Vagina (tissue), 2 donors: ENCODE data around the gene CDC16. TPM values are rescaled to one million over a fixed set of nuclear protein-coding genes. Genes with fewer than 3 reads are reported as not detected.

Source experiments
- DNase-seq, 2 donors: peaks; one replicate each; pipeline ENCODE4 v3.0.0-alpha.2; 2017; ENCODE audit errors: extremely low spot score in 2 of 2
- H3K27ac ChIP-seq: fragments of 200-600 bp; sonication (generic); one replicate; pipeline ENCODE4 v1.5.1; 2019
- H3K27me3 ChIP-seq: fragments of 200-600 bp; sonication (generic); one replicate; pipeline ENCODE4 v1.5.1; 2019
- H3K36me3 ChIP-seq, 2 donors: fragments of 200-600 bp; sonication (generic); one replicate each; pipeline ENCODE4 v1.5.1; 2017 to 2019
- H3K4me1 ChIP-seq: fragments of 200-600 bp; sonication (generic); one replicate; pipeline ENCODE4 v1.5.1; 2019
- H3K4me3 ChIP-seq, 2 donors: fragments of 200-600 bp; sonication (generic); 1 replicate in 1 of 2; 2 replicates in 1 of 2; pipeline ENCODE4 v1.5.1; 2016 to 2019
- H3K9me3 ChIP-seq: fragments of 200-600 bp; sonication (generic); one replicate; pipeline ENCODE4 v1.5.1; 2019
- POLR2A ChIP-seq, 2 donors: fragments of 450-650 bp; IDR thresholded peaks; one replicate each; pipeline ENCODE4 v1.6.1; 2017; ENCODE audit warnings: antibody characterized with exemption in 2 of 2, mild to moderate bottlenecking in 2 of 2, moderate library complexity in 2 of 2
- POLR2AphosphoS5 ChIP-seq, 2 donors: sonication (generic); formaldehyde crosslinking; IDR thresholded peaks; one replicate each; pipeline ENCODE4 v1.9.0; 2017; ENCODE audit warnings: antibody characterized with exemption in 2 of 2, mild to moderate bottlenecking in 2 of 2, low read depth in 1 of 2; ENCODE audit not compliant: insufficient read depth in 1 of 2
- intact Hi-C: fragments of 100-400 bp; cut with DNase I; formaldehyde crosslinking; loops from one replicate; pipeline ENCODE4 v1.15.1; 2023
- total RNA-seq: library from RNA; depleted of rRNA; stranded (reverse); fragments of >200 nt; gene quantifications from one replicate; pipeline ENCODE4 v1.2.3, GENCODE V29; 2016
- TF ChIP-seq, protein P1 (sequence below), 3 experiments: fragments of 450-650 bp in 2 of 3; fragments of 200-600 bp in 1 of 3; sonication (generic) in 1 of 3; IDR thresholded peaks; one replicate each; pipeline ENCODE4 v1.5.1; 2017 to 2019; ENCODE audit warnings: antibody characterized with exemption in 3 of 3, mild to moderate bottlenecking in 2 of 3, moderate library complexity in 2 of 3

CDC16 gene
- total RNA-seq, 1 donor from 2014 or later = 60.9 TPM

DNA sequence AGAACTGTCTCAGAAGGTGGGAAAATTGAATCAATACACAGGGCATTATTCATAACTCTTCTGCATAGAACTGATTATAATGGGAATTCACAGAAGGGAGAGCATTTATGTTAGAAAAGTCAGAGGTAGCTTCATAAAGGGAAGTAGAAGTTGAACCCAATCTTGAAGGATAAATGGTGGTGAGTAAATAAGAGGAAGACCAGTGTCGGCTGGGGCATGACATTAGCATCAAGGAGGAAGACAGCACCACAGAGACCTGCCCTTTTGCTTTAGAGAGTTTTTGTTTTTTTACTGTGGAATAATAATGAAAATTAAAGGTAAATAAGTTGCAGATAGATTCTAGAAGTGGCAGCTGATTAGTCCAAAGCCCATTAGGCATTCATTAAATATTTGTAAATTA lies 21.9 kb downstream of the CDC16 start:
- Histone ChIP-seq H3K4me1 (no peaks in the 10 kb centered on the region), H3K27me3 (no peaks in the 10 kb centered on the region), H3K36me3 (peaks cover 0 to 77% of the 10 kb centered on the region in 2 donors), H3K27ac (no peak overlapping the region), H3K4me3 (no peak overlapping the region), H3K9me3 (no peaks in the 10 kb centered on the region)
- TF ChIP-seq, protein P1, sequence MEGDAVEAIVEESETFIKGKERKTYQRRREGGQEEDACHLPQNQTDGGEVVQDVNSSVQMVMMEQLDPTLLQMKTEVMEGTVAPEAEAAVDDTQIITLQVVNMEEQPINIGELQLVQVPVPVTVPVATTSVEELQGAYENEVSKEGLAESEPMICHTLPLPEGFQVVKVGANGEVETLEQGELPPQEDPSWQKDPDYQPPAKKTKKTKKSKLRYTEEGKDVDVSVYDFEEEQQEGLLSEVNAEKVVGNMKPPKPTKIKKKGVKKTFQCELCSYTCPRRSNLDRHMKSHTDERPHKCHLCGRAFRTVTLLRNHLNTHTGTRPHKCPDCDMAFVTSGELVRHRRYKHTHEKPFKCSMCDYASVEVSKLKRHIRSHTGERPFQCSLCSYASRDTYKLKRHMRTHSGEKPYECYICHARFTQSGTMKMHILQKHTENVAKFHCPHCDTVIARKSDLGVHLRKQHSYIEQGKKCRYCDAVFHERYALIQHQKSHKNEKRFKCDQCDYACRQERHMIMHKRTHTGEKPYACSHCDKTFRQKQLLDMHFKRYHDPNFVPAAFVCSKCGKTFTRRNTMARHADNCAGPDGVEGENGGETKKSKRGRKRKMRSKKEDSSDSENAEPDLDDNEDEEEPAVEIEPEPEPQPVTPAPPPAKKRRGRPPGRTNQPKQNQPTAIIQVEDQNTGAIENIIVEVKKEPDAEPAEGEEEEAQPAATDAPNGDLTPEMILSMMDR (IDR thresholded peaks at IDR 0.05) = no peak
- TF ChIP-seq POLR2AphosphoS5 (IDR thresholded peaks at IDR 0.05; ENCODE audit: insufficient read depth in 1 of 2, low read depth in 1 of 2) (no peak), POLR2A (IDR thresholded peaks at IDR 0.05) (no peak)
- DNase-seq = no peak
- intact Hi-C loops = no loop called here

DNA sequence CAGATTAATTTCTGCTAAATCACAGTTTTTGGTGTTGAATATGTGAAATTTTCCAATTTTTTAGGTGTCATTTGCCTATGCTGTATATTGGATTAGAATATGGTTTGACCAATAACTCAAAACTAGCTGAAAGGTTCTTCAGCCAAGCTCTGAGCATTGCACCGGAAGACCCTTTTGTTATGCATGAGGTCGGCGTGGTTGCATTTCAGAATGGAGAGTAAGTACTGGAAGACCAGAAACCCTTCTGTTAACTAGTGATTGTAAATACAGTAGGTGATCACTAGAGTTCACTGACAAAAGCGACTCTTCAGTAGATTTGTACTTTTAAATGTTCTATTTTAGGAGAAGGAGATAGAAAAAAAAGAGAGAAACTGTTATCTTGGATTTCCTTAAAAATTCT lies 22.3 kb downstream of the CDC16 start:
- Histone ChIP-seq H3K27ac (no peak overlapping the region), H3K4me1 (no peaks in the 10 kb centered on the region), H3K27me3 (no peaks in the 10 kb centered on the region), H3K36me3 (peaks cover 0 to 73% of the 10 kb centered on the region in 2 donors), H3K4me3 (no peak overlapping the region), H3K9me3 (no peaks in the 10 kb centered on the region)
- TF ChIP-seq, protein P1 (IDR thresholded peaks at IDR 0.05) = no peak
- TF ChIP-seq POLR2AphosphoS5 (IDR thresholded peaks at IDR 0.05; ENCODE audit: insufficient read depth in 1 of 2, low read depth in 1 of 2) (no peak), POLR2A (IDR thresholded peaks at IDR 0.05) (no peak)
- DNase-seq = no peak
- intact Hi-C loops = no loop called here

DNA sequence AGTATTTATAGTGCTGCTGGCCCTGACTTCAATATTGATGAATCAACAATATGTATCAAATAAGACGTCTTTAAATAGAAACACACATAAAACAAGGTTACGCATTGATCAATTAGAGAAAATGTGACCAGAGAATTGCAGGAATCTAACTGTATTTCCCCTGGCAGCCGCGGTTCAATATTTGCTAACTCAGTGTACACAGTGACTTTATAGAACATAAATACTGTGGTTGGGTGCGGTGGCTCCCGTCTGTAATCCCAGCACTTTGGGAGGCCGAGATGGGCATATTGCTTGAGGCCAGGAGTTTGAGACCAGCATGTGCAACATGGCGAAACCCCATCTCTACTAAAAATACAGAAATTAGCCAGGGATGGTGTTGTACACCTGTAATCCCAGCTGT lies 23.9 kb downstream of the CDC16 start:
- intact Hi-C loops = no loop called here
- peaks cover 0 to 75% of the 10 kb centered on the region in 2 donors for H3K36me3 ChIP-seq
- H3K9me3 ChIP-seq = no peaks in the 10 kb centered on the region
- no peak overlapping the region for H3K4me3 ChIP-seq
- H3K4me1 ChIP-seq = no peaks in the 10 kb centered on the region
- no peaks in the 10 kb centered on the region for H3K27me3 ChIP-seq
- no peak for DNase-seq
- no peak overlapping the region for H3K27ac ChIP-seq
- TF ChIP-seq, protein P1 (IDR thresholded peaks at IDR 0.05) = no peak
- TF ChIP-seq POLR2AphosphoS5 (IDR thresholded peaks at IDR 0.05; ENCODE audit: insufficient read depth in 1 of 2, low read depth in 1 of 2) (no peak), POLR2A (IDR thresholded peaks at IDR 0.05) (no peak)

DNA sequence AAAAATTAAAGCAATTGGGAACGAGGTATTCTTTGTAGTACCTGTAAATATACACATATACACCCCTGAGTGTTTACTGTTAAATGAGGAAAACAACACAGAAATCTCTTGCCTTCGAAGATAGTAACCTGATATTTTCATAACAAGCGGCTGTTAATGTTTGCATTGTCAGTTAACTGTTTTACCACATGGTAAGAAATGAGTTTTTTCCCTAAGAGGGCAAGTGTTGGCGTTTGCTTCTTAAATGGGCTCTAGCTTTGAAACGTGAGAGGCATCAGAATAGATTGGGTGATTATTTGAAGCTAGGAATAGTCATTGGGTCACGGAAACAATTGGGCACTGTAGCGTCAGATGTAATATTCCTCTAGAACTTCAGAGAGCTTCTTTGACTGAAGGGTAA lies 24.7 kb downstream of the CDC16 start:
- no peak overlapping the region for H3K27ac ChIP-seq
- peaks cover 0 to 81% of the 10 kb centered on the region in 2 donors for H3K36me3 ChIP-seq
- H3K4me1 ChIP-seq = no peaks in the 10 kb centered on the region
- no peaks in the 10 kb centered on the region for H3K27me3 ChIP-seq
- H3K9me3 ChIP-seq = no peaks in the 10 kb centered on the region
- intact Hi-C loops = no loop called here
- H3K4me3 ChIP-seq = no peak overlapping the region
- no peak for DNase-seq
- TF ChIP-seq, protein P1 (IDR thresholded peaks at IDR 0.05) = no peak
- no peak for TF ChIP-seq POLR2AphosphoS5 (IDR thresholded peaks at IDR 0.05; ENCODE audit: insufficient read depth in 1 of 2, low read depth in 1 of 2)
- TF ChIP-seq POLR2A (IDR thresholded peaks at IDR 0.05) = no peak

DNA sequence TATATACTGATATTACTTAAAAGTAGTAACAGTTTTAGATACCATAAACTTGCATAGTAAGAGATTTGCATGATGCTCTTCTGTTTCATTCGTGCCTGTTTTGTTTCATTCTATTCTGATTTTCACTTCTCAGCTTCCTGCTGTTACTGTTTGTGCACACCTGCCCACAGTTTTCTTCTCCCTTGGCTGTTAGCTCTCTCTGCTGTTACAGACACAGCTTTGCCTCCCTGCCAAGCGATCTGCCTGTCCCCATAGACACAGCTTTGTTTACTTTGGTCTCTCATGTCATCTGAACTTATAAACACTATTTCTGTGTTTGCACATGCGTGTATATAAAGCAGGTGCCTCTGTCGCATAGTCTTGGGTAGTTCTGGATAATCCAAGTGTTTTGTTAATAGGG lies 25.3 kb downstream of the CDC16 start:
- TF ChIP-seq POLR2AphosphoS5 (IDR thresholded peaks at IDR 0.05; ENCODE audit: insufficient read depth in 1 of 2, low read depth in 1 of 2) (no peak), POLR2A (IDR thresholded peaks at IDR 0.05) (no peak)
- TF ChIP-seq, protein P1 (IDR thresholded peaks at IDR 0.05) = no peak
- intact Hi-C loops = no loop called here
- no peak for DNase-seq
- Histone ChIP-seq H3K9me3 (no peaks in the 10 kb centered on the region), H3K4me1 (no peaks in the 10 kb centered on the region), H3K4me3 (no peak overlapping the region), H3K27ac (no peak overlapping the region), H3K27me3 (no peaks in the 10 kb centered on the region), H3K36me3 (peaks cover 0 to 81% of the 10 kb centered on the region in 2 donors)
